ENCODE measurements around the gene CTRB2.
"Not testable (repeated sequence)": the region's sequence is repeated elsewhere in the genome, so short reads cannot be mapped to it uniquely, and the experiment has no call there.

Gene CTRB2

GRCh38 chr16:75227361-75228142 lies 20.6 kb upstream of the CTRB2 start:
- DNase-seq (ENCODE audit: low read depth, low spot score) = no peak

GRCh38 chr16:75226550-75227360 lies 19.8 kb upstream of the CTRB2 start:
- no peak for DNase-seq (ENCODE audit: low read depth, low spot score)

- DNase-seq (ENCODE audit: low read depth, low spot score) = no peak
These were observed 18.9 kb upstream of the CTRB2 start for GRCh38 chr16:75225678-75226515.

- DNase-seq (ENCODE audit: low read depth, low spot score) = no peak
These were observed 18.1 kb upstream of the CTRB2 start for GRCh38 chr16:75225092-75225491.

- no peak for DNase-seq (ENCODE audit: low read depth, low spot score)
These were observed 17.5 kb upstream of the CTRB2 start for GRCh38 chr16:75224306-75225082.

GRCh38 chr16:75223129-75223528 lies 16.2 kb upstream of the CTRB2 start:
- DNase-seq (ENCODE audit: low read depth, low spot score) = not testable (repeated sequence)

GRCh38 chr16:75222271-75222783 lies 15.4 kb upstream of the CTRB2 start:
- no peak for DNase-seq (ENCODE audit: low read depth, low spot score)

- DNase-seq (ENCODE audit: low read depth, low spot score) = no peak
These were observed 12.9 kb upstream of the CTRB2 start for GRCh38 chr16:75219838-75220237.

GRCh38 chr16:75219088-75219487 lies 12.1 kb upstream of the CTRB2 start:
- DNase-seq (ENCODE audit: low read depth, low spot score) = no peak

GRCh38 chr16:75218256-75219076 lies 11.5 kb upstream of the CTRB2 start, which contains the start of gene CTRB1:
Gene CTRB1 (plus strand): TSS chr16:75218988. CDS start chr16:75219008, 20 bp downstream.
- no peak for DNase-seq (ENCODE audit: low read depth, low spot score)

GRCh38 chr16:75217389-75217851 lies 10.5 kb upstream of the CTRB2 start:
- no peak for DNase-seq (ENCODE audit: low read depth, low spot score)

- no peak for DNase-seq (ENCODE audit: low read depth, low spot score)
These were observed 9.6 kb upstream of the CTRB2 start for GRCh38 chr16:75216576-75216975.

GRCh38 chr16:75216127-75216526 lies 9.2 kb upstream of the CTRB2 start:
- DNase-seq (ENCODE audit: low read depth, low spot score) = no peak

GRCh38 chr16:75211286-75211685 lies 4.3 kb upstream of the CTRB2 start:
- DNase-seq (ENCODE audit: low read depth, low spot score) = not testable (repeated sequence)

- DNase-seq (ENCODE audit: low read depth, low spot score) = no peak
These were observed 3.0 kb upstream of the CTRB2 start for GRCh38 chr16:75209944-75210343.

GRCh38 chr16:75209514-75209913 lies 2.6 kb upstream of the CTRB2 start:
- DNase-seq (ENCODE audit: low read depth, low spot score) = not testable (repeated sequence)

- no peak for DNase-seq (ENCODE audit: low read depth, low spot score)
These were observed 2.0 kb upstream of the CTRB2 start for GRCh38 chr16:75208861-75209505.

GRCh38 chr16:75208242-75208825 lies 1.4 kb upstream of the CTRB2 start:
- DNase-seq (ENCODE audit: low read depth, low spot score) = no peak

GRCh38 chr16:75207831-75208230 lies 870 bp upstream of the CTRB2 start:
- DNase-seq (ENCODE audit: low read depth, low spot score) = no peak

Measured in brain pericyte (primary cell).